NB4 (cell line): ENCODE data around the gene EXOC8.

Experiments used
- DNase-seq: peaks from one replicate; pipeline ENCODE4 v3.0.0; 2010; ENCODE audit warnings: low read depth
- H3K4me3 ChIP-seq: one replicate; pipeline ENCODE4 v1.5.1; 2011; ENCODE audit warnings: mild to moderate bottlenecking, low read depth, low read length, moderate library complexity
- CTCF ChIP-seq: IDR thresholded peaks from one replicate; pipeline ENCODE4 v1.5.1; 2012; ENCODE audit warnings: low read depth, low read length
- MAX ChIP-seq: IDR thresholded peaks from 2 replicates; pipeline ENCODE4 v1.6.1; 2011; ENCODE audit warnings: low read depth, low read length
- MYC ChIP-seq: IDR thresholded peaks from 2 replicates; pipeline ENCODE4 v1.6.1; 2011; ENCODE audit warnings: low read depth, low read length
- POLR2A ChIP-seq: IDR thresholded peaks from 2 replicates; pipeline ENCODE4 v1.6.1; 2011; ENCODE audit warnings: mild to moderate bottlenecking; ENCODE audit not compliant: insufficient read length; ENCODE audit errors: extremely low read depth

The EXOC8 gene

GRCh38 chr1:231372501-231372900, 34.8 kb upstream of the EXOC8 start:
- no peak for TF ChIP-seq POLR2A
- no peak for TF ChIP-seq CTCF
- no peak for TF ChIP-seq MAX
- no peak for TF ChIP-seq MYC
- DNase-seq, result no peak
- H3K4me3 ChIP-seq, result no peak overlapping the region

GRCh38 chr1:231369282-231369681, 31.6 kb upstream of the EXOC8 start:
- no peak overlapping the region for H3K4me3 ChIP-seq
- DNase-seq, result no peak
- no peak for TF ChIP-seq CTCF
- no peak for TF ChIP-seq MYC
- TF ChIP-seq POLR2A, result no peak
- TF ChIP-seq MAX, result no peak

- no peak for DNase-seq
- TF ChIP-seq MAX, result no peak
- no peak for TF ChIP-seq MYC
- TF ChIP-seq CTCF, result no peak
- no peak for TF ChIP-seq POLR2A
- no peak overlapping the region for H3K4me3 ChIP-seq
Measured at GRCh38 chr1:231364192-231364591, 26.5 kb upstream of the EXOC8 start.

GRCh38 chr1:231363624-231364023, 26.0 kb upstream of the EXOC8 start:
- TF ChIP-seq POLR2A (no peak), MYC (no peak), MAX (no peak), CTCF (no peak)
- no peak for DNase-seq

GRCh38 chr1:231362325-231362724, 24.7 kb upstream of the EXOC8 start:
- DNase-seq, result no peak
- no peak overlapping the region for H3K4me3 ChIP-seq
- TF ChIP-seq MYC (no peak), POLR2A (no peak)

More at GRCh38 chr1:231363624-231364023, 26.0 kb upstream of the EXOC8 start:
- H3K4me3 ChIP-seq, result no peak overlapping the region

- TF ChIP-seq MAX (peak; percentile 98), MYC (peak; percentile 98), CTCF (no peak)
- DNase-seq, result peak; percentile 94
- H3K4me3 ChIP-seq, result no peak overlapping the region
Measured at GRCh38 chr1:231359113-231359512, 21.5 kb upstream of the EXOC8 start.

- no peak for TF ChIP-seq MAX
- no peak for TF ChIP-seq POLR2A
- TF ChIP-seq MYC, result no peak
- peak; percentile 64 for TF ChIP-seq CTCF
- H3K4me3 ChIP-seq, result no peak overlapping the region
- peak; percentile 78 for DNase-seq
Measured at GRCh38 chr1:231357831-231358354, 20.2 kb upstream of the EXOC8 start.
